Fibroblast of the aortic adventitia (primary cell): Measurements from ENCODE around the gene PRMT7. TPM values are rescaled to one million over a fixed set of nuclear protein-coding genes. Genes with fewer than 3 reads are reported as not detected.
A peak's percentile ranks its signal among the peaks of the same experiment; 100 is the strongest.

Experiments used
- DNase-seq: peaks from one replicate; pipeline ENCODE4 v3.0.0-alpha.2; 2010; ENCODE audit warnings: low read depth
- H3K4me3 ChIP-seq: 2 replicates; pipeline ENCODE4 v1.5.1; 2011; ENCODE audit warnings: low read depth, mild to moderate bottlenecking, control low read depth, low read length, moderate library complexity
- total RNA-seq: library from RNA; depleted of rRNA; stranded (reverse); fragments of >200 nt; gene quantifications from 2 replicates; pipeline ENCODE4 v1.2.3, GENCODE V29; 2012; ENCODE audit warnings: low replicate concordance
- TF ChIP-seq, protein P1 (sequence below): IDR thresholded peaks from 2 replicates; pipeline ENCODE4 v1.5.1; 2011; ENCODE audit warnings: mild to moderate bottlenecking, low read length, control low read depth, inconsistent platforms; ENCODE audit not compliant: insufficient read depth

The PRMT7 gene
- total RNA-seq, 1 donor, result 42.1 TPM

DNA sequence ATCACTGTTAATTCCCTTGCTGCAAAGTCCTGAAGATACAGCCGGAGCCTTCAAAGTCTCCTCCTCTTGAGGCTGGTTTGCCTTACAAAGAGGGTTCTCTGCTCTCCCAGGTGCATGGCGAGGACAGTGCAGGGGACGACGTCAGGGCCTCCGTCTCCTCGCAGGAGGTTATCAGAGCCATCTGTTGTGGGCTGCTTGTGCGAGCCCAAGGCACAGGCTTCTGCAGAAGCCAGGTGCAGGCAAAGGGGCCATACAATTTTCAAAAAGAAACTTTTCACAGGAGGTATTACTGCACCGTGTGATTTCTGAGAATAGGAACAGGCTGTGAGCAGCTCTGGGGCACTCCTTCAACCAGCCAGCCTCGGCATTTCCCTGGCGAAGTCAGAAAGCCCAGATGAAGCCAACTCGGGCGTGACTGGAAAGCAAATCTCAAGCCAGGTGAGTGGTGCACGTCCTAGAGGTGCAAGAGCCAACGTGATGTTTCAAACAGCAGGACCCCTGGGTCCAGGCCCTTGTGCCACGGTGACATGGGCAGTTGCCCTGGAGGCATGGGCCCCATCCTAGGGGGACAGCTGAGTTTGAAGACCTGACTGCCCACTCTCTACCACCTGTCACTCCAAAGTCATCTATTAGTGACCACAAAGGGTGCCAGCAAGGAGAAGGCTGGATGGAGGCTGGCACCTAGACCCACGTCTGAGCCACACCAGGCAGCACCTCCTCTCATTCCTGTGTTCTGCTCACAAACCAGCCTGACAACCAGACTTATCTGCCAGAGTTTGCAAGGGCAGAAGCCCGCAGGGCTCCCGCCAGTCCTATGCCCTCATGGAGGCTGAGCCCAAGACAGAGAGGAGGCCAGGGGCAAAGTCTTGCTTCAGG is 68.9 kb downstream of the PRMT7 start:
- no peak for DNase-seq
- TF ChIP-seq, protein P1, sequence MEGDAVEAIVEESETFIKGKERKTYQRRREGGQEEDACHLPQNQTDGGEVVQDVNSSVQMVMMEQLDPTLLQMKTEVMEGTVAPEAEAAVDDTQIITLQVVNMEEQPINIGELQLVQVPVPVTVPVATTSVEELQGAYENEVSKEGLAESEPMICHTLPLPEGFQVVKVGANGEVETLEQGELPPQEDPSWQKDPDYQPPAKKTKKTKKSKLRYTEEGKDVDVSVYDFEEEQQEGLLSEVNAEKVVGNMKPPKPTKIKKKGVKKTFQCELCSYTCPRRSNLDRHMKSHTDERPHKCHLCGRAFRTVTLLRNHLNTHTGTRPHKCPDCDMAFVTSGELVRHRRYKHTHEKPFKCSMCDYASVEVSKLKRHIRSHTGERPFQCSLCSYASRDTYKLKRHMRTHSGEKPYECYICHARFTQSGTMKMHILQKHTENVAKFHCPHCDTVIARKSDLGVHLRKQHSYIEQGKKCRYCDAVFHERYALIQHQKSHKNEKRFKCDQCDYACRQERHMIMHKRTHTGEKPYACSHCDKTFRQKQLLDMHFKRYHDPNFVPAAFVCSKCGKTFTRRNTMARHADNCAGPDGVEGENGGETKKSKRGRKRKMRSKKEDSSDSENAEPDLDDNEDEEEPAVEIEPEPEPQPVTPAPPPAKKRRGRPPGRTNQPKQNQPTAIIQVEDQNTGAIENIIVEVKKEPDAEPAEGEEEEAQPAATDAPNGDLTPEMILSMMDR, result no peak

DNA sequence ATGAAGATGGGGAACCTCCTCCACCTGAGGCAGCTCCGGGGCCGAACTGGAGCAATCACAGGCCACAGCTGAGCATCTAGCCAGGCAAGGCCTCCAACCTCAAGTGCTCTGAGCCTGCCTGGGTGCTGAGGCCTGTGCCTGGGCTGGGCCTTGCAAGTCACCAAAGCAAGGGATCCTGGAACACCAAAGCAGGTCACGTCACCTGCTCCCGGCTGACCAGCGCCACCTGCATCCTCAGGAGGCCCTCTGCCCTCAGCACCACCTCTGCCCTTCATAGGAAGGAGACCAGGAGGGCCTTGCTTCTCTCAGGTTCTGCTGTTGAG is 69.5 kb downstream of the PRMT7 start:
- TF ChIP-seq, protein P1, result no peak
- no peak for DNase-seq
- no peak overlapping the region for H3K4me3 ChIP-seq

More for the DNA sequence above, 68.9 kb downstream of the PRMT7 start:
- no peak overlapping the region for H3K4me3 ChIP-seq

DNA sequence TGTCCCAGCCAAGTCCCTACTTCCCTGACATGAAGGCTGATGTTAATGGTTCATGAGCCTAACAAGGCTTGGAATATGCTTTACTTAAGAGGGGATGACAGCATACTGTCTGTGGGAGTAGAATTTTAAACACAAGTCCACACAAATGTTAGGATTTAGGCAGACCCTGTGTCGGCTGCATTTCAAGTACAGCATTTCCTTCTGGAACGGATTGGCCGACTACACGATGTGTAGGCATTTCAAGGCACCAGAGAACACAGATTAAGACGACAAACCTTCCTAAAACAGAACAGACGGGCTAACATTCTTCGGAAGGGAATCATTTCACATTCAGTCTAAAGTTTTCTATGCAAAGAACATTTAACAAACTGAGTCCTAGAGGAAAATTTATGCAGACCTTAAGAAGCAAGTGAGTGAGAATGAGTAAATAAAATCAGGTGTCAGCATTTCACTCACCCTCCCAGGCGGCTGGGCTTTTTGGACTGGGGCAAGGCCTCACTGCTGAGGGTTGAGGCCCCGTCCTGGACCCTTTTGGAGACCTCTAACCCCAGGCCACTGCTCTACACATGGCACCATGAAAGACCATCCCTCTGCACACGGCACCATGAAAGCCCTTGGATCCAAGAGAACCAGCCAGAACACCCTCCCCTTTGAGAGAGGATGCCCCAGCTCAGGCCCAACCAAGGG is 70.0 kb downstream of the PRMT7 start:
- no peak overlapping the region for H3K4me3 ChIP-seq
- TF ChIP-seq, protein P1, result no peak
- DNase-seq, result no peak

DNA sequence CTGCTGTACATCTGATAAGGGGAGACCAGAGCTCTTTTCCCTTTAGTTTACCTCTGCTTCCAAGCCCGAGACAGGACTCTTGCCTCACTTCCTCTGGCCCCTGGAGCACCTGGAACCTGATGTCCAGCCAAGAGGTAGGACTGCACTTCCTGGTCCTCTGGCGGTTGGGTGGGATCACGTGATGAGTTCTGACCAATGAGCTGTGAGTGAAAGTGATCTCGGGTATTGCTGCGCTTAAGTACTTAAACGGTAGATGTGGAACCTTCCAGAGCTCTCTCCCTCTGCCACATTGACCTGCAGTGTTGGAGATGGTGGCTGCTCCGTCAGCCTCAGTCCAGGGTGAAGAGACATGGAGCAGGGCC is 70.5 kb downstream of the PRMT7 start:
- DNase-seq, result no peak
- no peak overlapping the region for H3K4me3 ChIP-seq
- TF ChIP-seq, protein P1, result no peak

DNA sequence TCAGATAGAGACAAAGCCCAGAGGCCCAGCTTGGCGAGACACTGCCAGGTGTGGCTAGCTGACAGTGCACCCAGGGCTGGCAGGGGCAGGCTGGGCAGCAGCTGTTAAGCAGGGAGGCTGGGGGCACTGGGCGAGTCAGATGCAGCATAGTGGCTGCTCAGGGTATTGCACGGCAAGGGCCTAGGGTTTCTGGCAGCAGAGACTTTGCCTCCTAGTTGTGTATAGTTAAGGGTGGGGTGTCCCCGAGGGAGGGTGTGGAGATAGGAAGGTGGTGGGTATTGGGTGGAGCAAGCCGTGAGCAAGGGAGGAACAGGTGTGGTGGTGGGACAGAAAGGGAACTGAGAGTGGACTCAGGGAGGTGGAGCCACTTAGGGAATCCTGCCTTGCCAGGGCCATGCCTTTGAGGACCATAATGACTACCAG is 71.5 kb downstream of the PRMT7 start:
- DNase-seq, result no peak
- TF ChIP-seq, protein P1, result peak; percentile 37
- H3K4me3 ChIP-seq, result no peak overlapping the region

DNA sequence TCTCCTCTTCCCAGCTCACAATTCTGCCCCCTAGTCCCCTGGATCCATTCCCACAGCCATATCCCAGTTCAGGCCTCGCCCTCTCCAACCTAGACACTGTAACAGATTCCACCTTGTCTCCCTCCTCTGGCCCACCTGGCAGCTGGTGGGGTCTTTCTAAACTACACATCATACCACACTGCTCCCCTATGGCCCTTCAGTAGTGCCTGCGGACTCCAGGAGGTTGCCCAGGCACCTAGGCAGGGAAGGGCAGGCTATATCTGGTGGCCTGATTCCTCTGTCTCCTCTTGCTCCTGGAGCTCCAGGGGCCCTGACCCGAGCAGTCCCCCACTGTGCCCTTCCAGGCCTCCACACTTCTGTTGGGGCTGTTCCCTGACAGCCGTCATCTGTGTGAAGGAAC is 73.0 kb downstream of the PRMT7 start:
- TF ChIP-seq, protein P1, result no peak
- DNase-seq, result no peak
- H3K4me3 ChIP-seq, result no peak overlapping the region
